Left ventricle myocardium superior (tissue), 1 donor: ENCODE results near the gene PTCH1. TPM values are rescaled to one million over a fixed set of nuclear protein-coding genes. Genes with fewer than 3 reads are reported as not detected.
A peak's percentile ranks its signal among the peaks of the same experiment; 100 is the strongest.

ENCODE experiments used
- ATAC-seq: fragments of 200-7000 bp; cut with Tn5 transposase; one replicate; pipeline ENCODE4 v1.9.1; 2020; ENCODE audit warnings: mild to moderate bottlenecking, moderate library complexity
- DNase-seq: peaks from one replicate; pipeline ENCODE4 v3.0.0-alpha.2; 2020
- intact Hi-C: fragments of 100-400 bp; cut with micrococcal nuclease; formaldehyde crosslinking; loops from one replicate; pipeline ENCODE4 v1.11.0; 2022
- total RNA-seq: library from RNA; stranded (reverse); fragmentation: NEBNext Ultra II Directional; extraction: Animal tissue kit (Norgen Biotek cat#: 25700); gene quantifications from one replicate; pipeline ENCODE4 v1.2.1, GENCODE V29; 2021
- donor health status: DM: no; HTN: yes; CAD: no; lungs with severe emphysema.

The PTCH1 gene
- total RNA-seq, 1 donor from 2014 or later, result 10.4 TPM

DNA sequence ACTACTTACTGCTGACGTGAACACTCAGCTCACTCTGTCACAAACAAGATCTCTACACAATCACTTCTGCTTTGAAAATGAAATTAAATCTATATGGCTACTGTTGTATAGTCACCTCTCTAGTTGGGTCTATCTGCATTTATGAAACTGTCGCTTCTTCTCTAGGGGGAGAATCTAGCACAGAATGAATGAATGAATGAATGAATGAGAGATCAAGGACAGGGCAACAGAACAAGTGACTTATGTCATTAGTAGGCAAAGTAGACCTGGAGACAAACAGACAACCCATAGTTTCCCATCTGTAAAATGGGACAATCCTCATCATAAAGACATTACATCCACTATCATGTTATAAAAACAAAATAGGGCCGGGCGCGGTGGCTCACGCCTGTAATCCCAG is 13.4 kb downstream of the PTCH1 start:
- no peak for ATAC-seq
- no peak for DNase-seq
- intact Hi-C loops, result no loop called here

DNA sequence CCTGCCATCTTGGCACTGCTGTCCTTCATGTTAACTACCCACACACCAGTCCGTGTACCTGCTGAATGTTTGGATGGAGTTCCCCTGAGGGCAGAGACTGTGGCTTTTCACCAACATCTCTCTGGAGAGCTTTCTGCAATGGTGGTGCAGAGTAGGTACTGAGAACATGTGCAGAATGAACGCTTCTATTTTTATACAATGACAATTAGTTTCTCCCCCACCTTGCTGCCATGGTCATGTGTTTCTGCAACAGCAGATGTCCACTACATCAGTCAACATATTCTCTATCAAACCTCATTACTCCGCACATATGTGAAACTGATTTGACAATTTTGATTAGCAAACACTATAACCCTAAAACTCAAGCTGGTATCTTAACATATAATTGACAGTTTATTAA is 14.5 kb downstream of the PTCH1 start:
- intact Hi-C loops, result no loop called here
- ATAC-seq, result peak; percentile 32
- DNase-seq, result no peak

DNA sequence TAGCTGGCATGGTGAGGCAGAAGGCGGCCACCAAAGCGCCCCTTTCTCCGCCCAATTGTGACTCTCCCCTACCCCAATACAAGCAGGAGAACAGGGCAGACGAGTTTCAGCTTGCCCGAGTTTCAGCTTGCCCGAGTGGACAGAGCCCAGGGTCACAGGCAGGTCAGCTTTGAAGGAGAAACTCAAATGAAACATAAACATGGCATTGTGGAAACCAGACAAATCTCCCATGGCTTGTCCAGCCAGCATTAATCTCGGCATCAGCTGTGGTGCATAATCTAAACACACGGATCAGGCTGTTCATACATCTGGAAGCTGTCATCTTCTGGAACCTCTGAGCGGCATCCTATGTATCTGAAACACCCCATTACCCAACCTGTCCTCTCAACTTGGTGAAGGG is 16.9 kb downstream of the PTCH1 start:
- intact Hi-C loops, result no loop called here
- DNase-seq (no peak), ATAC-seq (no peak)

DNA sequence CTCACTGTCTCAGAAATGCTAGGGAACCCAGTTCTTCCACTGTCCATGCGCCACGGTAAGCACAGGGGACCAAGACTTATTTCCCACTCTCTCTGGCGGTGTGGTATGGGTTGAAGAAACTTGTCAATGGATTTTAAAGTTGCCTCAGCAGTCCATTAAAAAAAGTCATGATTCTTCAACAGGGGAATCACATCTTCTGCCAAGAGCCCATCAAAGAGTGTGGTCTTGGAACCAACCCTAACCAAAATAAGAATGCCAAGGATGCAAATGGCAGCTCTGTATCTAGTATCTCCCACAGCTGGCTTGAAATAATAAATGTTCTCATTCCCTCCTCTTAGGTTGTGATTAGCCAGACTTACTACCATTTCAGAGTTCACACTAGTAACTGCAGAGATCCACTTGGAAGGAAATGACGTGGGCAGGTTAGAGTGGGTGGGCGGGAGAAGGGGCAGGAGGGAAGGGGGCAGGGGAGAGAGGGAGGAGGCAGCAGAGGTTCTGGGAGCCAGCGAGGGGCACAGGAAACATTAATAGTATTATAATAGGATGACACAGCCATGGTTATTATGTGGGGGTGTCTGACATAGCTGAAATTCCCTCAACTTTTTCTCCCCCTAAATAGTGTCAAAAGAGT is 17.6 kb downstream of the PTCH1 start:
- intact Hi-C loops, result no loop called here
- ATAC-seq (no peak), DNase-seq (no peak)

DNA sequence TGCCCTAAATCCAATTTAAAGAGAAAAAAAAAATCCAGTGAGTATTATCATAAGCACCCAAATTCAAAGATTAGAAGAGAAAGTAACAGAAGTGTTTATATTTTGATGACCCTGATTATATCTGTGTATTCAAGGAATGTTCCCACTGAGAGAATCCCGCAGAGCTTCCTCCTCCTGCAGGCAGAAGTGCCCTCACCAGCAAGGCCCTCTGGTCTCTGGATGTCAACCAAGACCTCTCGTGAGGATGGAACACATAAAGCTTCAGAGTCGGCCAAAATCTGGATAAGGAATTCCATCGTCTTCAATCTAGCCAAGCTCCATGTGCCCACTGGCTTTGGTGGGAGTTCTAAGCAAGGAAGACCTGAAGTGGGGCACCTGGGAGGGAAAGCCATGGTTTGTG is 18.1 kb downstream of the PTCH1 start:
- intact Hi-C loops, result no loop called here
- ATAC-seq, result no peak

DNA sequence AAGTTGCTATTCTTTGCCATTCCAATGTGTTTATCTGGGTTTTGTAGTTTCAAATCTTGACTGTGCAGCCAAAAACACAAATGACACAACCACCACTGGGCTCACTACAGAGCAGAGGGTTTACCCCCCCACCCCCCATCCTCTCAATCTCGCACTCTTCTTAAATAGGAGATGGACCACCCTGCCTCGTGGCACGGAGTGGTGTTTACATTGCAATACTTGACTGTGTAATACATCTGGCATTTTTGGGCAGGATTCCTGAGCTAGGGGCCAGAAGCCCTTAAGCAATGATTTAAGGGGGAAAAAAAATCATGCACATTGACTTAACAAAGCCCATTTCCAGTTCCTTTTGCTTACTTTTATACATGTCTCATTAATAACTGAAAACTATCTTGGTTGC is 19.0 kb downstream of the PTCH1 start:
- DNase-seq (no peak), ATAC-seq (no peak)
- intact Hi-C loops, result no loop called here

More for the DNA sequence above, 18.1 kb downstream of the PTCH1 start:
- no peak for DNase-seq

DNA sequence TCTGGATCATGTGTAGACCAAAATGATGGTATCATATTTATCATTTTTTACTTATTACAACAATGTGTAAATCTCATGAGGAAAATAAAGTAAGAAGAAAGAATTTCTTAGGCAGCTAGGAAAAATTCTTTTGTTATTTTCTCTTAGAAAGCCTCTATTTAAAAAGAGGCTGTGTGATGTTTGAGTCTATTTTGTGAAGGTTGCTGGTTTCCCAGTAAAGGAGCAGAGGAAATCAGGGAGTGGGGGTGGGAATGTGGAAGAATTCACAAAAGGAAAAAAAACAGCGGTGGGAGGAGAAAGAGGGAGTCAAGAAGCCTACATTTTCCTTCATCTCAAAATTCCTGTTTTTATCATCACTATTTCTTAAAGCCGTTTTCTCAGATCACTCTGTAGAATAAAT is 20.1 kb downstream of the PTCH1 start:
- ATAC-seq, result no peak
- no peak for DNase-seq
- intact Hi-C loops, result no loop called here

DNA sequence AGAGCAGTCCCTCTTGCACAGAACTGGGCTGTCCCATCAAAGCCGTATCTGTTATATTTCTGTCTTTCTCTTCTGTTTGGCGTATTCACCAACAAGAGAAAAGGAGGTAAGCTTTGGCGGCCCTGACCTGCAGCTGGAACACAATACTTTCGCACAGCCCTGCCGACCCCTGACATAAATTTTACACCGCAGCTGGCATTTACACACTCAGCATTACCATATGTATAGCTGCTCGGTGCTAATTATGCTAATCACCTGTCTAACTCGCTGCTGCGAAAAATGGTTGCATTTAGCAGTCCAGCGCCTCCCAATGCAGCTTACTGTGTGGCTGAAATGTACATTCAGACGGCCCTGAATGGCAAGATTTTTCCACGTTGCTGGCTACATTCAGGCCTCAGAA is 20.8 kb downstream of the PTCH1 start:
- ATAC-seq (no peak), DNase-seq (no peak)
- intact Hi-C loops, result no loop called here

DNA sequence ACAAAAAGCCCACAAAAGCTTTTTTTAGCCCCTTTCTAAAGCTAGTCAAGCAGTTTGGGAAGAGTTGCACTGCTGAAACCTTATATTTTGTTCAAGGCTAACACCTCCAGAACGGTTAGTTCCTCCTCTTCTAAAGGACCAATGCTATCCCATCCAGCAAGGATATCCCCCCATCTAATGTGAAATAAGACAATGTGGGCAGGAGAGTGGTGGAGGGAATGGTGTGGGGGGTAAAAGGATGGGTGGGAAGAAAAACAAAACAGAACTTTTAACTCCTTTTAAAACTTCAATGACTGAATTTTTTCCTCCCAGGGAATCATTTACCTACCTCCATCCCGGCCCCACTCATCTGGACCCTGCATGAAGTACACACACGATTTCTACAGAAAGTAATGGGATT is 21.2 kb downstream of the PTCH1 start:
- intact Hi-C loops, result no loop called here
- DNase-seq (no peak), ATAC-seq (no peak)

DNA sequence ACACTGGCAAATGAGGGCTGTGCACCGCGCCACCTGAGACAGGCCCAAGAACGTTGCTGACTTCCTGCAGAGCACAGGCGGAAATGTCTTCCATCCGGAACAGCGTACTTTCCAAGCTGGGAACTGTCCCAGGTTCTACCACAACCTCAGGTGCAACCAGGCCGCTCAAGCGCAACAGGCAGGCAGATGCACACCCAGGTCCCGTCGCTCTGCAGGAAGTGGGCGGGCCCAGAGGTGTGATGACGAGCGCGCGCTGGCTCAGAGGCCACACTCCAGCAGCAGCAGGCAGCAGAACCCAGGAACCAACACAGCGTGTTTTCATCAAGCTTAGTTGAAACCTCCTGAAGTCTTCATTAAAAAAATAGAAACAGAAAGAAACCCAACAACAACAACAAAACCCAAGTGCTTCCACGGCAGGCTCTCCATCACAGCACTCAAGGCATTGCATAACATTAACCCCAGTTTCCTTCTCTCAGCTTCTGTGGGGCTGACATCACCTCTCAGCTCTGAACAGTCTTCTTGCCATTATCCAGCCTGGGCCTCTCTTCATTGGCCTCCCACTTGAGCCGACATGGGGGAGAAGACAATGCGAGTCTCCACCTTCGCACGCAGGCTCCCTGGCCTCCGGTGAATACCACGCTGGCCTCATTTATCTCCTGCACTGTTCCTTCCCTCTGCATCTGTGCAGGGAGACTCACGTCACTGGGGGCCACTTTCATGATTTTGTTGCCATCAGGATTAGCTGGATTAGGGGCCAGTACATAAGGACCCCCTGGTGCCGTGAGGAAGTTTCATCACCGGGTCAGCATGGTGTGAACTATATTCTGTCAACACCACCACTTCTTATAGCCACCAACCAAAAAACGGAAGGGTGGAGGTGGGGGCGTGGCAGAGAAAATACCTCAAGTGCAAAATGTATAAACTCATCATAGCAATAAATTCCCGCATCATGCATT is 22.1 kb downstream of the PTCH1 start:
- intact Hi-C loops, result no loop called here
- DNase-seq, result peak; percentile 42
- peak; percentile 13 for ATAC-seq

DNA sequence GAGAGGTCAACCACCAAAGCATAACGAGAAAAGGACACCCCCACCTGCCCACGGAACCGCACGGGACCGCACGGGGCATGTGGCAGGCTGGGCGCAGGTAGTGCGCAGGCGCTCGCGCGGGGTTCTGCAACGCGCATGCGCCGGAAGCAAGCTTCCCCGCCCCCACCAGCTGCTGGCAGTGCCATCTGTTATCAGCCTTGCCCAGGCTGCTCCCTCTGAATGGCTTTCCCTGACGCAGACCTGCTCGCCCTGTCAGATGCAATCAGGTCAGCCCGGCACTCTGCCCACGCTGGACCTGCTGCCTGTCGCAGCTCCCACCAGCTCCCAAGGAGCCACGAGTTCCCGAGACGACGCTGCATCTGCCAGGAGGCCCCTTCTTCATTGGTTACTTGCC is 22.8 kb downstream of the PTCH1 start:
- DNase-seq (no peak), ATAC-seq (no peak)
- intact Hi-C loops, result no loop called here

DNA sequence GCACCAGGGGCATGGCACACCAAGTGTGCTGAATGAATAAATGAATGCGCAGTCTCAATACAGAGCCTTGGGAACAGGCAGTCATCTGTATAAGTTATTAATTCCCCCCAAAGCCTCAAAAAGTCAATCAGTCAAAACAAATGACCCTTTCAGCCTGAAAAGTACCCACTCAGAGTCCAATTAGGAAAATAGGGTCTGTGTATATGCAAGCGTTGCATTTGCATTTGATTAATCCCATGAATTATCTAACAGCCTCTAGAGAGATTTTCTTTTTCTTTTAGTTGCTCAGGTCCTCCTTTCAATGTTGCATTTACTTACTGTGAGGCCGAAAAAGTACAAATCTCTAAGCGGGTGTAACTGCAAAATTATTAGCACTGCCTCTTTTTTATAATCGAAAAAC is 23.4 kb downstream of the PTCH1 start:
- intact Hi-C loops, result no loop called here
- DNase-seq, result no peak
- ATAC-seq, result no peak

DNA sequence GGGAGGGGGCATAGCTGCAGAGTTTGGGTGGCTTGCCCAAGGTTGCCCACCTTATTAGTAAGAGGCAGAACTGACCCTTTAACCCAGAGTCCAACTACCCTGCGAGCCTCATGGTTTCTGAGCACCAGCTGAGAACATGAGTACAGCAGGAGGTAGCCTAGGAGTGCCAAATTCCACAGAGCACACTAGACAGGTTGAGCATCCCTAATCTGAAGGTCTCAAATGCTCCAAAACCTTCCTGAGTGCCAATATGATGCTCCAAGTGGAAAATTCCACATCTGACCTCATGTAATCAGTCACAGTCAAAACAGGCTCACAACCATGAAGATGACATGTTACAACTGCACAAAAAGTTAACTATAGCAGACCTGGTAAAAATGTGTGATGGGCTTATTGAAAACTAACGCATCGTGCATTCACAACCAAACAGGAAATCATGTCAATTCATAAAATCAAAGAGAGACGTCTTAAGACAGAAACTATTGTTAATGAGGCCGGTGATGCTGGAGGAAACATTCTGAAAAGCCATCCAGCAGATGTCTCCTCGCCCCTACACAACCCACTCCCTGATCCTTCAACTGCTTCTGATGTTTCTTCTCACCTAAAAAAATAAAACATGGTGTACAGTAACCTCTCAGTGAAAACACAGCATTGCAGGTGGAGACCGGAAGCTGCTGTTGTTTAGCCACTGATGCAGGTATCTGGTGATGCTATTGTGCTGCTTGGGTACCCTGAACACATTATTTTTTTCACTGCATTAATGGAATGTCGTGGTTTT is 25.0 kb downstream of the PTCH1 start:
- DNase-seq (no peak), ATAC-seq (no peak)
- intact Hi-C loops, result no loop called here

DNA sequence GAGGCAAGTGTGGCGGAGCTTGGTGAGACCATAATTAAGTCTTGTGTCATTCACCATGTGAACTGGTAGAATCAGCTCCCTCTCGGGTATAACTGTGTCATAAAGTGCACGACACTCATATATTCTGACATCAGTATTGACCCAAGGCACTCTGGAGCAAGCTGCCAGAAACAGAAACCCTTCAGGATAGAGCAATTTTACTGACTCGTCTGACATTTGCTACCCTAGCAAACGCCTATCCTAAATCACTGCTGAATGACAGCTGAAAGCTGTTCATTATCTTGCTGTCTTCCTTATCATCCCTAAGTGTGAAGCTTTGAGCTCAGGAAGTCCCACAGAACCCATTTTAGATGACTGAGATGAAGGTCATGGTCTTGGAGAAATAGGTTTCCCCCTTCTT is 27.8 kb downstream of the PTCH1 start:
- no peak for DNase-seq
- no peak for ATAC-seq
- intact Hi-C loops, result no loop called here

DNA sequence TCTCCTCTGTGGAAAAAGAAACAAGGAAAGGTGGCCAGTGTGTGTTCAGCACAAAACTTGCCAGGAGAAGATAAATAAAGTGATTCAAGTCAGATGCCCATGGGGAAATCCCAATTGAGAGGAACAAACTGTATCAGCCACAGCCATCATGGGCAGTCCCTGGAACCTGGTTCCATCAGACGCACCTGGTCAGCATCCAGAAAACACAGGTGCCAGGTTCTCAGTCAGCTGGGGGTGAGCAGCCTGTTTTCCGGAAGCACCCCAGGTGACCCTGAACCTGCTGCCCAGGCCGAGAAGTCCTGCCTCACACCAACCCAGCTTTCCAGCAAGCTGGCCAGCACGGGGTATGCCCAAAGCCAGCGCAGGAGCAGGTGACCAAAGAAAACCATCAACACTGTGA is 30.5 kb downstream of the PTCH1 start:
- intact Hi-C loops, result no loop called here
- DNase-seq (no peak), ATAC-seq (peak; percentile 42)

DNA sequence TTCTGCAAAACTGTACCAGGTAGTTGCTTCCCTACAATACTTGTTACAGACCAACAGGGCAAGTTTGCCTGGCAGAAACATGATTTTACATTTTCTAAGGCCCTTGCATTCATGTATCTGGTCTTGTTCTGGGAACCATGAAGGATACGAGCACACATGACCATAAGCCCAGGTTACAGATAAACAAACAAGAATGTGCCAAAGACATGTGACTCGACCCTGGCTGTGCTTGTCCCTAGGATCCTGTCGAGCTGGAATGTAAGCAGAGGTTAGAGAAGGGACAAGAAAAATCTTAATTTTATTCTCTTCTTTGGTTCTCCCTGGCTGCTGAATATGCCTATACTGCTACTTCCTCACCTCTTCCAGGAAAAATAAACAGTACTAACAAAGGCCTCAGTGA is 32.5 kb downstream of the PTCH1 start:
- intact Hi-C loops, result no loop called here
- no peak for DNase-seq
- peak; percentile 85 for ATAC-seq

DNA sequence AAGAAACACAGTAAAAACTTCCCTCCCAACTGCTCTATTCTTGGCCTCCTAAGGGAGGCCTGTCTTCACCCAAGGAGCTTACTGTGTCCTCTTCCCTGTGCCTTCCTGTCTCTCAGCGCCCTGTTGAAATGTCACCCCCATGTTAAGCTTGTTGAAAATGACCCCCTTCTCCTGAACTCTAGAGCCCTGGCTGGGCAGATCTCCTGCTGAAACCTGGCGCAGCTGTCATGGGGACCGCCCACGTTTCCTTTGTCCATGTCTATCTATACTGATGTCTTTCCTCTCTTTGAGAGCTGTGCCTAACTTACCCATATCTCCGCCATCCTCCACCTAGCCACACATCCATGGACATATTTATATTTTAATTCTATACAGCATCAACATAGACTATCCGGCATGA is 33.3 kb downstream of the PTCH1 start:
- ATAC-seq (no peak), DNase-seq (no peak)
- intact Hi-C loops, result no loop called here

DNA sequence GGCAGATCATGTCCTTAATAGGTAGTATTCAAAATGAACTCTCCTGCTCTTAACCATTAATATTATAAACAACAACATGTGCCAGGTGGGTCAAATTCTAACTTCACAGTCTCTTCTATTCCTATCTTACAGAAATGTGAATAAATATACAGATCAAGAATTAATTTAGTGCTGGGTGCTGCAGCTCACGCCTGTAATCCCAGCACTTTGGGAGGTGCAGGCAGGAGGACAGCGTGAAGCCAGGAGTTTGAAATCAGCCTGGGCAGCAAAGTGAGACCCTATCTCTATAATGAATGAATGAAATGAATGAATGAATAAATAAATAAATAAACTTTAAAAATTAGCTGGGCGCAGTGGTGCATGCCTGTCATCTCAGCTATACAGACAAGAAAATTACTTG is 34.1 kb downstream of the PTCH1 start:
- intact Hi-C loops, result no loop called here
- ATAC-seq, result no peak
- DNase-seq, result no peak

DNA sequence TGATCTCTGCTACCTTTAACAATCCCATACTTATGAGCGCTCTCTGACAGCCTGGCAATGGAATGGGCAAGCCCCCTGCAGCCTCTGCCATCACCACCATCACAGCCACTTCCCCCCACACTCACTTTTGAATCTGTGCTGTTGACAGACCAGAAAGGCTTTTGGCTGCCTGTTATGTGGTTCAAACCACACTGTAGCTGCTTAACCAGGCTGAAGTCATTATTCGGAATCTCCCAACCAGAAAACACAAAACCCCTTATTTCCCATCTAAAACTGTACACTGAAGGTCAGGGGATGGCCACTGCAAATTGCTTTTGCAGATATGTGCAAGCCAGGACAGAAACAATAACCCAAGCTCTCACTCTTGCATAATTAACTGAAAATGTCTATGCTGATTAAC is 35.8 kb downstream of the PTCH1 start:
- ATAC-seq (no peak), DNase-seq (no peak)
- intact Hi-C loops, result no loop called here

DNA sequence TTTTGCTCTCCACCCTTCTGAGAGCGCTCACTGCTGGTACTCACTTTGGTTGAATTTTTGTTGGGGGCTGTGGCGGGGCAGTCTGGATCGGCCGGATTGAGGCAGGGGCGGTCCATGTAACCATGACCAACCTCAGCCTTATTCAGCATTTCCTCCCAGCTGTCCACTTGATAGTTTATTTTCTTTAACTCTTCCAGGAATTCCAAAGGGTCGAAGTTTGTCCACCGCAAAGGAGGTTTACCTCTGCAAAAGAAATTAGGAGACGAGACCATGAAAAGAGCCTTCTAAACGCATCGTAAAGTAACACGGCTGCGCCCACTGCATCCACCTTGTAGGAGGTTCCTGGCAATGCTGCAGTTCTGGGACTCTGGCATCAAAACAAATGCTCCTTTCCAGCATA is 36.4 kb downstream of the PTCH1 start:
- intact Hi-C loops, result no loop called here
- no peak for ATAC-seq

More for the DNA sequence above, 36.4 kb downstream of the PTCH1 start:
- DNase-seq, result no peak
